CD8-positive, alpha-beta memory T cell (primary cell): ENCODE results near the gene RNASEH2B. TPM values are rescaled to one million over a fixed set of nuclear protein-coding genes. Genes with fewer than 3 reads are reported as not detected.
A peak's percentile ranks its signal among the peaks of the same experiment; 100 is the strongest.

ENCODE experiments used
- CTCF ChIA-PET: fragments of 350-600 bp; sonication (Branson Sonifier 250); formaldehyde crosslinking; loops from one replicate; lab custom pipeline; 2021; ENCODE audit warnings: antibody characterized with exemption; lab: Charles Lee
- POLR2A ChIA-PET: fragments of 350-600 bp; sonication (Branson Sonifier 250); formaldehyde crosslinking; loops from one replicate; lab custom pipeline; 2021; ENCODE audit warnings: antibody characterized with exemption; lab: Charles Lee
- DNase-seq, 5 donors: peaks; one replicate each; pipeline versions ENCODE4 v3.0.0 to v3.0.0-alpha.2; 2020 to 2022; ENCODE audit warnings: mixed read lengths in 1 of 5
- H3K27ac ChIP-seq: one replicate; pipeline ENCODE4 v1.7.0; 2013; ENCODE audit warnings: low read depth, mild to moderate bottlenecking, low read length, moderate library complexity
- H3K27me3 ChIP-seq: 2 replicates; pipeline ENCODE4 v1.7.0; 2013; ENCODE audit warnings: low read length, mild to moderate bottlenecking; ENCODE audit not compliant: insufficient read depth, poor library complexity, severe bottlenecking
- H3K36me3 ChIP-seq: 2 replicates; pipeline ENCODE4 v1.7.0; 2013; ENCODE audit warnings: mild to moderate bottlenecking, low read length, moderate library complexity; ENCODE audit not compliant: insufficient read depth
- H3K4me1 ChIP-seq: 2 replicates; pipeline ENCODE4 v1.7.0; 2013; ENCODE audit warnings: mild to moderate bottlenecking, low read length, moderate library complexity; ENCODE audit not compliant: insufficient read depth
- H3K4me3 ChIP-seq: 2 replicates; pipeline ENCODE4 v1.7.0; 2013; ENCODE audit warnings: mild to moderate bottlenecking, low read length
- H3K9me3 ChIP-seq: 2 replicates; pipeline ENCODE4 v1.7.0; 2013; ENCODE audit warnings: mild to moderate bottlenecking, low read length
- H3K27ac Mint-ChIP-seq, 8 donors: one replicate each; pipeline ENCODE4 v1.8.0; 2020 to 2021; ENCODE audit warnings: mixed read lengths in 8 of 8, mild to moderate bottlenecking in 6 of 8, inconsistent platforms in 3 of 8, moderate library complexity in 3 of 8
- H3K27me3 Mint-ChIP-seq, 2 donors: one replicate each; pipeline ENCODE4 v1.8.0; 2020 to 2021; ENCODE audit warnings: mixed read lengths in 2 of 2, mild to moderate bottlenecking in 1 of 2, moderate library complexity in 1 of 2
- H3K36me3 Mint-ChIP-seq, 3 donors: one replicate each; pipeline ENCODE4 v1.8.0; 2020 to 2021; ENCODE audit warnings: mixed read lengths in 3 of 3, inconsistent platforms in 1 of 3, mild to moderate bottlenecking in 1 of 3
- H3K4me1 Mint-ChIP-seq, 3 donors: one replicate each; pipeline ENCODE4 v1.8.0; 2020 to 2021; ENCODE audit warnings: mixed read lengths in 3 of 3, inconsistent platforms in 1 of 3, mild to moderate bottlenecking in 1 of 3
- H3K4me3 Mint-ChIP-seq, 7 donors: one replicate each; pipeline ENCODE4 v1.8.0; 2020 to 2021; ENCODE audit warnings: mixed read lengths in 7 of 7, mild to moderate bottlenecking in 6 of 7, moderate library complexity in 4 of 7, inconsistent platforms in 2 of 7
- H3K9me3 Mint-ChIP-seq, 5 donors: one replicate each; pipeline ENCODE4 v1.8.0; 2020 to 2022; ENCODE audit warnings: mixed read lengths in 5 of 5, mild to moderate bottlenecking in 3 of 5, moderate library complexity in 2 of 5, inconsistent platforms in 1 of 5
- polyA plus RNA-seq: library from polyadenylated mRNA; unstranded; fragments of 300-500 nt; fragmentation: Illumina TruSeq; gene quantifications from one replicate; pipeline ENCODE4 v1.2.3, GENCODE V29; 2021
- total RNA-seq, 2 experiments: library from RNA; stranded (reverse); gene quantifications; one replicate each; pipeline ENCODE4 v1.2.3, GENCODE V29; 2021

RNASEH2B gene
- total and polyA plus RNA-seq, 3 experiments from 2014 or later: 62.1 to 102 (median 70.7) TPM

DNA sequence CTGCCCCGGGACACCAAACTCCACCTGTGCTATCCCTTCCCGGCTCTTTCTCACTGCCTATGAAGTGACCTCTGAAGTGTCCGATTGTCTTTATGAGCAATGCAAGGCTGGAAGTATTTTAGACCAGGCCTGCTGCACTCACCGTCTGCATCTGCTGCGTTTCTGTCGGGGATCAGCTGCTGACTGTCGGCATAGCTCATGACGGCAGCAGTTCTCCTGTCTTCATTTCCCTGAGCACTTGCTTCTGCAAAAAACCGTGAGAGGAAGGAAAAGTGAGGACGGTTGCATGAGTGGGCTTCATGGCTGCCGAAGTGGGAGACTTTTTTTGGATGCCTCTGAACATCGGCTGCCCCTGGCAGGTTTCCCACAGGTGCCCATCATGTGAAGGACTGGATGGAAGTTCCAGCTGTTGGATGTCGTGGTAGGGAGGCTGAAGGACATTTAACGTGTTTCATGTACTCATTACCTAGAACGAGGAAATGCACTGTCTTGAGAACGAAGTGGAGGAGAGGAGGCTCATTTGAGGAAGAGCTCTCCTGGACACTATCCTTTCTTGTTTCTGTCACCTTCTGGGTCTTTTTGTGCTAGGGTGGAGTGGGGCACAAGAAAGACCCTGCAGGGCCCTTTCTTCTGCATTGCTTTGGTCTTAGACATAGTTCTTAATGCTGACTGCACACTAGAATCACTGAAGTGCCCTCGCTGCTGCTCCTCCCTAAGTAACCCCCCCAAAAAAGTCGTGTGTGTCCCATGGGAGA lies 94.7 kb downstream of the RNASEH2B start:
- Mint-ChIP-seq H3K36me3 (no peaks in the 10 kb centered on the region), H3K27me3 (peaks cover 5 to 40% of the 10 kb centered on the region in 2 donors), H3K9me3 (no peaks in the 10 kb centered on the region), H3K27ac (peak overlapping the region in 1 of 8 donors; percentile 17), H3K4me1 (no peaks in the 10 kb centered on the region), H3K4me3 (no peak overlapping the region)
- no peak overlapping the region for H3K4me3 ChIP-seq
- ChIA-PET CTCF (no interaction called here), POLR2A (no interaction called here)
- H3K27ac ChIP-seq: no peak overlapping the region
- no peaks in the 10 kb centered on the region for H3K9me3 ChIP-seq
- H3K36me3 ChIP-seq: no peaks in the 10 kb centered on the region
- no peaks in the 10 kb centered on the region for H3K27me3 ChIP-seq
- no peak for DNase-seq
- no peaks in the 10 kb centered on the region for H3K4me1 ChIP-seq

DNA sequence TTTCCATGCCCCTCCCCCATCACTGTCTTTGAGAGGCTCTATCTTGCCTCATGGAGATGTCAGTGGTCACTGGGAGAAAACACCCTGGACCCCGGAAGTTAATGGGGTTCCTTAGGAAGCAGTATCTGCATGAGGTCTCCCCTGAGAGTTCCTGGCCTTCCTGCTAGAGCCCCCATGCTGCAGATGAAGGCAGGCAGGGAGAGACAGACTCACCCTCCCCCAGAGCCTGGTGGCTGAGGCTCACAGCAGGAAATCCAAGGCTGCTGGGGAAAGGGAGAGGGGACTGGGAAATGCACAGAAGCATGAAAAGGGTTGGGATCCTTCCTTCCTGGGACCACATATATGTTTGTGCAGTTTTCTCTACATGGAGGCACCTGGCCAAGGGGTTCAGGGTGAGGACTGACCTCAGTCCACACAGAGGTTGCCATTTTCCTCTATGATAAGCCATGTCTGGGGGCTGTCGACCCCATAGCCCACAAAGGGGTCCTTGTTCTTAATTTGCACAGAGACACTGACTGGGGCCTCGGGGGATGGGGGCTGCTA lies 95.4 kb downstream of the RNASEH2B start:
- Mint-ChIP-seq H3K4me3 (no peak overlapping the region), H3K27ac (no peak overlapping the region), H3K4me1 (no peaks in the 10 kb centered on the region), H3K27me3 (peaks cover 4 to 40% of the 10 kb centered on the region in 2 donors), H3K9me3 (no peaks in the 10 kb centered on the region), H3K36me3 (no peaks in the 10 kb centered on the region)
- no peaks in the 10 kb centered on the region for H3K27me3 ChIP-seq
- no peak overlapping the region for H3K4me3 ChIP-seq
- DNase-seq: no peak
- H3K4me1 ChIP-seq: no peaks in the 10 kb centered on the region
- H3K36me3 ChIP-seq: no peaks in the 10 kb centered on the region
- CTCF ChIA-PET: no interaction called here
- no peaks in the 10 kb centered on the region for H3K9me3 ChIP-seq
- POLR2A ChIA-PET: no interaction called here
- H3K27ac ChIP-seq: no peak overlapping the region

GRCh38 chr13:51005566-51005965 lies 96.0 kb downstream of the RNASEH2B start:
- ChIA-PET POLR2A (no interaction called here), CTCF (no interaction called here)
- no peaks in the 10 kb centered on the region for H3K4me1 ChIP-seq
- H3K36me3 ChIP-seq: no peaks in the 10 kb centered on the region
- H3K27me3 Mint-ChIP-seq: peaks cover 2 to 40% of the 10 kb centered on the region in 2 donors
- H3K36me3 Mint-ChIP-seq: no peaks in the 10 kb centered on the region
- H3K27ac Mint-ChIP-seq: no peak overlapping the region
- H3K4me3 Mint-ChIP-seq: no peak overlapping the region
- no peaks in the 10 kb centered on the region for H3K9me3 Mint-ChIP-seq
- H3K4me3 ChIP-seq: no peak overlapping the region
- H3K27me3 ChIP-seq: no peaks in the 10 kb centered on the region
- no peak overlapping the region for H3K27ac ChIP-seq
- no peaks in the 10 kb centered on the region for H3K4me1 Mint-ChIP-seq
- no peaks in the 10 kb centered on the region for H3K9me3 ChIP-seq
- no peak for DNase-seq

Other genes with a start within 250 kb of the RNASEH2B start
- gene DLEU7, start 66.1 kb upstream of the RNASEH2B start, total RNA-seq: not detected
- gene DLEU7, start 66.1 kb upstream of the RNASEH2B start, polyA plus RNA-seq: 0.16 TPM
- not detected for gene C13orf42, start 201.5 kb downstream of the RNASEH2B start, total RNA-seq
- gene C13orf42, start 201.5 kb downstream of the RNASEH2B start, polyA plus RNA-seq: not detected